22Rv1 (cell line): ENCODE results near the gene ELP4.

Source experiments
- H3K27ac ChIP-seq: fragments of 450-650 bp; 2 replicates; pipeline ENCODE4 v1.5.1; 2017
- ZFX ChIP-seq: fragments of 450-650 bp; IDR thresholded peaks from 2 replicates; pipeline ENCODE4 v1.6.1; 2017; ENCODE audit warnings: antibody characterized with exemption, borderline replicate concordance
- TF ChIP-seq, protein P1 (sequence below): fragments of 450-650 bp; IDR thresholded peaks from 2 replicates; pipeline ENCODE4 v1.5.1; 2017; ENCODE audit warnings: mild to moderate bottlenecking

The ELP4 gene

DNA sequence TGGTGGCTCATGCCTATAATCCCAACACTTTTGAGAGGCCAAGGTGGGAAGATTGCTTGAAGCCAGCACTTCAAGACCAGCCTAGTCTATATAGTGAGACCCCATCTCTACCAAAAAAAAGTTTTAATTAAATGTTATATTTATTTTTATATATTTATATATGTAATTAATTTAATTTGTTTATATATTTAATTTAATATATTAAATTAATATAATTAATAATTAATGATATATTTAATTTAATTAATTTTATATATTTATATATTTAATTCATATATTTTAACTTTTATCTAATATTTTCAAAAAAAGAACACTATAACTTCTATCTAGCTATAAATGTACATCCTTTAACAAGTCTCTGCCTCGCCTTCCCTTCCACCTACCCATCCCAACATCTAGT lies 196.8 kb downstream of the ELP4 start:
- TF ChIP-seq ZFX: no peak
- TF ChIP-seq, protein P1, sequence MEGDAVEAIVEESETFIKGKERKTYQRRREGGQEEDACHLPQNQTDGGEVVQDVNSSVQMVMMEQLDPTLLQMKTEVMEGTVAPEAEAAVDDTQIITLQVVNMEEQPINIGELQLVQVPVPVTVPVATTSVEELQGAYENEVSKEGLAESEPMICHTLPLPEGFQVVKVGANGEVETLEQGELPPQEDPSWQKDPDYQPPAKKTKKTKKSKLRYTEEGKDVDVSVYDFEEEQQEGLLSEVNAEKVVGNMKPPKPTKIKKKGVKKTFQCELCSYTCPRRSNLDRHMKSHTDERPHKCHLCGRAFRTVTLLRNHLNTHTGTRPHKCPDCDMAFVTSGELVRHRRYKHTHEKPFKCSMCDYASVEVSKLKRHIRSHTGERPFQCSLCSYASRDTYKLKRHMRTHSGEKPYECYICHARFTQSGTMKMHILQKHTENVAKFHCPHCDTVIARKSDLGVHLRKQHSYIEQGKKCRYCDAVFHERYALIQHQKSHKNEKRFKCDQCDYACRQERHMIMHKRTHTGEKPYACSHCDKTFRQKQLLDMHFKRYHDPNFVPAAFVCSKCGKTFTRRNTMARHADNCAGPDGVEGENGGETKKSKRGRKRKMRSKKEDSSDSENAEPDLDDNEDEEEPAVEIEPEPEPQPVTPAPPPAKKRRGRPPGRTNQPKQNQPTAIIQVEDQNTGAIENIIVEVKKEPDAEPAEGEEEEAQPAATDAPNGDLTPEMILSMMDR: no peak

DNA sequence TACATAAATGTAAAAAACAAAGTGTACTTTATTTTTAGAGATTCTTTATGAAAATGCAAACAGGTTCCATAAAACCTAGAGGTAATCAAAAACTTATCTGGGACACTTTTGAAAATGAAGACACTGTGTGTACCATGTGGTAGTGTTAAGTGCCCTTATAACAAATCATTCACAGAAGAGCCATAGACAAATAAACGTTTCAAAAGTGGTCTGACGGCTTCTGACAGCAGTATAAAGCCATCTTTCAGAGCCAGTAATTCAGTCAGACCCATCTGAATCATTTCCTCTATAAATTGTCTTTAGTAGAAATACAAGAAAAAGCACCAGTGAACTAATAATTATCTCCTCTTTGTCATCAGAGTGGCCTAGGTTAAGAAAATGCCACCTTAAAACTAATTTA lies 201.6 kb downstream of the ELP4 start:
- no peak overlapping the region for H3K27ac ChIP-seq
- TF ChIP-seq, protein P1: no peak
- TF ChIP-seq ZFX: no peak

More for the DNA sequence above, 196.8 kb downstream of the ELP4 start:
- no peak overlapping the region for H3K27ac ChIP-seq

DNA sequence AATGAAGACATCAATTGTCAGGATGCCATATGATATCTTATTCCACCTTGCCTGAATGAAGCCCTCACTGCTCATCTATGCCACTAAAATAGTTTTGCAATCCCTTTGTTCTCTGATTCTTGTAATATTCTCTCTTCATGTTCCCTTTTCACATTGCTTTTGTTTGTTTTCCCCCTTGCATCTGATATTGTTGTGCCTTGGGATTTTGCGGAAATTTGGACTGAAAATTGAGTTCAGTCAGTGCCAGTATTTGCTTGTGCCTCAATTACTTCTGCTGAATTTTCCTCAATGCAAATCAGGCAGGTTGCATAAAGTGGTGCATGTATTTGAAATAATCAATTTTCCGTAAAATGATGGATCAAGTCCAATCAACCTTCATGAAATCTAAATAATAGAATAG lies 203.3 kb downstream of the ELP4 start:
- no peak overlapping the region for H3K27ac ChIP-seq
- TF ChIP-seq, protein P1: no peak
- no peak for TF ChIP-seq ZFX

DNA sequence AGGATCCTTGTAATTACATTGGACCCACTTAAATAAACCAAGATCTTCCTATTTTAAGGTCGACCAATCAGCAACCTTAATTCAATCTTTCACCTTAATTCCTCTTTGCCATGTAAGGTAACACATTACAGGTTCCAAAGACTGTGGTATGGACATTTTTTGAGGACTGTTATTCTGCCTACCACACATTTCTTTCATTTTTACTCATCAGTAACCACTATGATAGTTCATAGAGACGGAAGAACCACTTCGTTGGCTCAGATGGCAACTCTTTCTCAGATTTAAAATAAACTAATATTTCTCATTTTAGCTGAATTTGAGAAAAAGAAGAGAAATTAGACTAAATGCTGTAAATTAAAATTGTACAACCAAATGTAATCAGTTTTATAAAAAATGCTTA lies 205.3 kb downstream of the ELP4 start:
- TF ChIP-seq, protein P1: no peak
- no peak for TF ChIP-seq ZFX
- no peak overlapping the region for H3K27ac ChIP-seq

DNA sequence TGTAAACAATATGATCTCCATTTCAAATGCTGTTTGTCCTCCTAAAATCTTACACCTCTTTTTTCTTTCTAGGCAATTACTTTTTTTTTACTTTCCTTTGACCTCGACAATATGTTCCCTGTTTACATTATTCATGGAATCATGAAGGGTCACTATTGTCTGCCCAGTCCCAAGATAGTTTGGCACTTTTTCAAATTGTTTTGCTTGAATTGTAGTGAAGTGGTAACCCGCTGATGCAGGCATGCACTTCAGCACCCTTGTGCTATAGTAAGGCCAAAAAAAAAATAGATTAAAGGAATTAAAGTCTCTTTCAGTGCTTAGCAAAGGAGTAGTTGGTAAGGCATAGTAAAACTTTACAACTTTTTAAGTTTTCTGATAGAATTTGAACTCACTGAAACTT lies 210.7 kb downstream of the ELP4 start:
- TF ChIP-seq ZFX: no peak
- TF ChIP-seq, protein P1: no peak
- no peak overlapping the region for H3K27ac ChIP-seq

DNA sequence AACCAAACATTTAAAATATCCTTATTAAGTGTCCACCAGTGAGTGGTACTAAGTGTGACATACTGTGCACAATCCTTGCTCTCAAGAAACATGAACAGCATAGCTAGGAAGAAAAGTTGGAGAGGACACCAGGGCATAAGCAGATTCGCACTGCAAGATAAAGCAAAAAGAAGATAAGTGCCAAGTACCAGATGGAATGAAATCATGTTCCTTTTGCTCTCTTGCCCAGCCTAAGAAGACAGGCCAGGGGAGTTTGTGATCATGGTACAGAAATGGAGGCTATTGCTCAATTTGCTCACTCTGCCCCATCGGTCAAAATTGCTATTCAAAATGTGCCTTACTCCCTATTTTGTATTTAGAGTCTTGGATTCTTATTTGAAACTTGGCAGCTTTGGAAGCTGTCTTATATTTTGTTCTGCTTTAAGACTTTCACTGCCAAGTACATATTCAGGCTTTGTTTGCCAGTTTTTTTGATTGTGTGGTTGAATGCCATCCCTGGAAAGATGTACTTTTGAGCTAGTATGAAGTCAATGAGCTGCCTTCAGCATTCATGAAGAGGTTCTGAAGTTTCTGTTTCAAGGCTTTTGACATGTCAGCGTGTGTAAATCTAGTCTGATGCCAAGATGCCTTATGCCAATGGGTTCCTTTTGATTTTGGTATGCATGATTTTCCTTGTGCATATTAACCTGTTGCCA lies 211.3 kb downstream of the ELP4 start:
- no peak overlapping the region for H3K27ac ChIP-seq
- no peak for TF ChIP-seq ZFX
- TF ChIP-seq, protein P1: no peak

DNA sequence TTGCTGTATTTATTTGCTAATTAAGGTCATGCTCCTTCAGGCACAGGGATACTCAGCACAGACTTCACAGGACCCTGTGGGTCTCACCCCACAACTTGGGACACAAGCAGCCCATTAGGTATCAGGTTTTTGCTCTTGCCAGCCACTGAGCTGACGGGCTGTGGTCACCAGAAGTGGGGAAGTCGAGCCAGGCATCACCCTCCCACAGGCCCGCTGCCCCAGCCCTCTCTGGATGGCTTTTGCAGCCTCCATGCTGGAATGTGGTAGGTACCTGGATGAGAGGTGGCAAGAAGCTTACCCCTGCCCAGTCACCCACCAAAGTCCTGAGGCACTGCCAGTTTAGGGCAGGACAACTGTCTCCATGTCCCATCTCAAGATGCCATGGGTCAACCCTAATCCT lies 213.2 kb downstream of the ELP4 start:
- TF ChIP-seq ZFX: no peak
- TF ChIP-seq, protein P1: no peak
- H3K27ac ChIP-seq: no peak overlapping the region
